HCT116 (cell line): ENCODE data around the gene TNNI2. TPM values are rescaled to one million over a fixed set of nuclear protein-coding genes. Genes with fewer than 3 reads are reported as not detected.

Experiments used
- ATAC-seq: fragments of 200-7000 bp; cut with Tn5 transposase; 2 replicates; pipeline ENCODE4 v1.9.1; 2020; ENCODE audit warnings: mild to moderate bottlenecking, moderate library complexity
- BruUV-seq: library from RNA; stranded (reverse); fragments of 400-500 nt; replicated peaks from 2 replicates; lab custom pipeline; 2021; lab: Mats Ljungman, UMichigan
- CTCF ChIA-PET: fragments of 300-600 bp; sonication (Branson Sonifier 250); formaldehyde crosslinking; loops from one replicate; lab custom pipeline; 2021; ENCODE audit warnings: antibody characterized with exemption; lab: Charles Lee
- POLR2A ChIA-PET: fragments of 300-600, 350-600 bp; sonication (Branson Sonifier 250); formaldehyde crosslinking; loops from one replicate; lab custom pipeline; 2021; ENCODE audit warnings: antibody characterized with exemption; lab: Charles Lee
- RAD21 ChIA-PET, 2 experiments: fragments of 300-600 bp; sonication (Branson Sonifier 250); formaldehyde crosslinking; loops; one replicate each; lab custom pipeline; 2023; ENCODE audit warnings: low total read pairs in 2 of 2; ENCODE audit not compliant: uncharacterized antibody in 2 of 2, unreplicated experiment in 2 of 2, low non-redundant PET in 1 of 2; lab: Charles Lee
- DNase-seq: peaks from one replicate; pipeline ENCODE4 v3.0.0-alpha.2; 2010; ENCODE audit warnings: low read depth, low spot score
- H2AFZ ChIP-seq: fragments of 200-600 bp; shearing (Covaris generic), sonication (generic); 2 replicates; pipeline ENCODE4 v1.6.1; 2017; ENCODE audit warnings: low read depth, mixed run types, mixed read lengths, antibody characterized with exemption, low read length; ENCODE audit not compliant: poor library complexity, severe bottlenecking
- H3K27ac ChIP-seq: 2 replicates; pipeline ENCODE4 v1.5.1; 2012; ENCODE audit warnings: low read depth, low read length
- H3K27me3 ChIP-seq: fragments of 200-600 bp; sonication (generic); 2 replicates; pipeline ENCODE4 v1.6.1; 2016; ENCODE audit warnings: mixed run types, low read length, mixed read lengths; ENCODE audit not compliant: insufficient read depth
- H3K36me3 ChIP-seq, 2 experiments: fragments of 200-500 bp in 1 of 2; fragments of 200-600 bp in 1 of 2; sonication (Bioruptor generic) in 1 of 2; sonication (generic) in 1 of 2; 2 replicates each; pipeline versions ENCODE4 v1.5.1 to v1.6.1; 2014 to 2016; ENCODE audit warnings: low read length in 2 of 2, inconsistent platforms in 1 of 2, mixed read lengths in 1 of 2, mixed run types in 1 of 2; ENCODE audit not compliant: insufficient read depth in 2 of 2, control insufficient read depth in 1 of 2
- H3K4me1 ChIP-seq, 2 experiments: fragments of 200-600 bp in 1 of 2; sonication (generic) in 1 of 2; 2 replicates each; pipeline versions ENCODE4 v1.5.1 to v1.6.1; 2012 to 2017; ENCODE audit warnings: low read length in 2 of 2, inconsistent platforms in 1 of 2, mild to moderate bottlenecking in 1 of 2, mixed read lengths in 1 of 2, mixed run types in 1 of 2, moderate library complexity in 1 of 2; ENCODE audit not compliant: insufficient read depth in 2 of 2, control insufficient read depth in 1 of 2
- H3K4me2 ChIP-seq: fragments of 200-600 bp; sonication (generic); 2 replicates; pipeline ENCODE4 v1.6.1; 2017; ENCODE audit warnings: mixed run types, low read length, mixed read lengths
- H3K4me3 ChIP-seq, 2 experiments: fragments of 200-600 bp in 1 of 2; sonication (generic) in 1 of 2; replicated peaks in 1 of 2; 2 replicates each; pipeline ENCODE4 v1.5.1; 2011 to 2016; ENCODE audit warnings: low read length in 2 of 2, control low read depth in 1 of 2, low read depth in 1 of 2, mild to moderate bottlenecking in 1 of 2, mixed read lengths in 1 of 2, mixed run types in 1 of 2
- H3K79me2 ChIP-seq: fragments of 200-600 bp; sonication (generic); 2 replicates; pipeline ENCODE4 v1.6.1; 2017; ENCODE audit warnings: mild to moderate bottlenecking, mixed run types, low read length, moderate library complexity, mixed read lengths; ENCODE audit not compliant: insufficient read depth
- H3K9ac ChIP-seq: fragments of 200-600 bp; sonication (generic); 2 replicates; pipeline ENCODE4 v1.6.1; 2016; ENCODE audit warnings: low read length, mixed read lengths
- H3K9me2 ChIP-seq: fragments of 200-600 bp; sonication (generic), shearing (Covaris generic); 2 replicates; pipeline ENCODE4 v1.6.1; 2017; ENCODE audit warnings: mixed run types, mild to moderate bottlenecking, moderate library complexity; ENCODE audit not compliant: insufficient read depth
- H3K9me3 ChIP-seq, 2 experiments: fragments of 200-500 bp in 1 of 2; fragments of 200-600 bp in 1 of 2; sonication (Bioruptor generic) in 1 of 2; sonication (generic) in 1 of 2; 2 replicates each; pipeline ENCODE4 v1.6.1; 2014 to 2017; ENCODE audit warnings: low read length in 2 of 2, mixed read lengths in 2 of 2, inconsistent platforms in 1 of 2, low read depth in 1 of 2, mild to moderate bottlenecking in 1 of 2, mixed run types in 1 of 2, moderate library complexity in 1 of 2; ENCODE audit not compliant: control insufficient read depth in 1 of 2, insufficient read depth in 1 of 2
- H4K20me1 ChIP-seq: fragments of 200-600 bp; sonication (generic), shearing (Covaris generic); 2 replicates; pipeline ENCODE4 v1.6.1; 2017; ENCODE audit warnings: mixed run types, mild to moderate bottlenecking, moderate library complexity; ENCODE audit not compliant: insufficient read depth
- CBX3 ChIP-seq: IDR thresholded peaks from 2 replicates; pipeline ENCODE4 v1.6.1; 2012; ENCODE audit warnings: low read depth
- CEBPB ChIP-seq: IDR thresholded peaks from 2 replicates; pipeline ENCODE4 v1.6.1; 2012; ENCODE audit warnings: low read depth
- EZH2 ChIP-seq: fragments of 200-600 bp; sonication (generic); IDR thresholded peaks from 2 replicates; pipeline ENCODE4 v1.6.1; 2017; ENCODE audit warnings: antibody characterized with exemption, mixed run types
- EZH2phosphoT487 ChIP-seq: fragments of 200-600 bp; IDR thresholded peaks from 2 replicates; pipeline ENCODE4 v1.6.1; 2018; ENCODE audit warnings: antibody characterized with exemption, borderline replicate concordance
- FOSL1 ChIP-seq: IDR thresholded peaks from 2 replicates; pipeline ENCODE4 v1.6.1; 2012; ENCODE audit warnings: low read depth
- JUND ChIP-seq: IDR thresholded peaks from 2 replicates; pipeline ENCODE4 v1.6.1; 2012
- MAX ChIP-seq: IDR thresholded peaks from 2 replicates; pipeline ENCODE4 v1.6.1; 2012
- POLR2A ChIP-seq: IDR thresholded peaks from 2 replicates; pipeline ENCODE4 v1.7.0; 2011; ENCODE audit warnings: borderline replicate concordance; ENCODE audit not compliant: insufficient read depth, insufficient read length; ENCODE audit errors: extremely low read depth
- POLR2AphosphoS5 ChIP-seq: IDR thresholded peaks from 2 replicates; pipeline ENCODE4 v1.6.1; 2011; ENCODE audit warnings: mild to moderate bottlenecking, low read depth, low read length, moderate library complexity
- SIN3A ChIP-seq: IDR thresholded peaks from 2 replicates; pipeline ENCODE4 v1.6.1; 2012; ENCODE audit warnings: low read depth
- SP1 ChIP-seq: IDR thresholded peaks from 2 replicates; pipeline ENCODE4 v1.6.1; 2012; ENCODE audit warnings: low read depth
- SRF ChIP-seq: IDR thresholded peaks from 2 replicates; pipeline ENCODE4 v1.6.1; 2012; ENCODE audit warnings: low read depth
- YY1 ChIP-seq: IDR thresholded peaks from 2 replicates; pipeline ENCODE4 v1.6.1; 2011; ENCODE audit warnings: low read length, low read depth, moderate library complexity, mild to moderate bottlenecking; ENCODE audit not compliant: insufficient replicate concordance; ENCODE audit errors: extremely low read depth
- ZBTB33 ChIP-seq: IDR thresholded peaks from 2 replicates; pipeline ENCODE4 v1.6.1; 2011; ENCODE audit warnings: mild to moderate bottlenecking, low read length, moderate library complexity; ENCODE audit not compliant: insufficient replicate concordance; ENCODE audit errors: extremely low read depth
- intact Hi-C: fragments of 100-400 bp; cut with micrococcal nuclease; formaldehyde crosslinking; loops from 2 replicates; pipeline ENCODE4 v1.10.0; 2022
- total RNA-seq: library from RNA; stranded (reverse); gene quantifications from one replicate; pipeline ENCODE4 v1.2.1, GENCODE V29; 2021; ENCODE audit not compliant: unreplicated experiment
- TF ChIP-seq, protein P1 (sequence below): IDR thresholded peaks from 2 replicates; pipeline ENCODE4 v1.6.1; 2012; ENCODE audit warnings: low read depth

TNNI2 gene
- total RNA-seq, 1 experiment from 2014 or later = not detected

GRCh38 chr11:1843796-1844195 is 5.0 kb downstream of the TNNI2 start:
- no peak for ATAC-seq
- Histone ChIP-seq H3K9me2 (no peaks in the 10 kb centered on the region), H3K4me2 (no peak overlapping the region), H2AFZ (no peak overlapping the region), H3K79me2 (no peaks in the 10 kb centered on the region), H3K27ac (no peak overlapping the region), H3K9ac (no peak overlapping the region), H4K20me1 (no peaks in the 10 kb centered on the region), H3K4me1 (no peaks in the 10 kb centered on the region), H3K4me3 (no peak overlapping the region), H3K9me3 (no peaks in the 10 kb centered on the region), H3K27me3 (no peaks in the 10 kb centered on the region), H3K36me3 (no peaks in the 10 kb centered on the region)
- BruUV-seq = no TSS peak
- DNase-seq = no peak
- TF ChIP-seq POLR2AphosphoS5 (no peak), FOSL1 (no peak), SP1 (no peak), POLR2A (no peak), CBX3 (no peak), SRF (no peak), EZH2 (no peak), EZH2phosphoT487 (no peak), YY1 (no peak), JUND (no peak), MAX (no peak), ZBTB33 (no peak), CEBPB (no peak), SIN3A (no peak)
- TF ChIP-seq, protein P1, sequence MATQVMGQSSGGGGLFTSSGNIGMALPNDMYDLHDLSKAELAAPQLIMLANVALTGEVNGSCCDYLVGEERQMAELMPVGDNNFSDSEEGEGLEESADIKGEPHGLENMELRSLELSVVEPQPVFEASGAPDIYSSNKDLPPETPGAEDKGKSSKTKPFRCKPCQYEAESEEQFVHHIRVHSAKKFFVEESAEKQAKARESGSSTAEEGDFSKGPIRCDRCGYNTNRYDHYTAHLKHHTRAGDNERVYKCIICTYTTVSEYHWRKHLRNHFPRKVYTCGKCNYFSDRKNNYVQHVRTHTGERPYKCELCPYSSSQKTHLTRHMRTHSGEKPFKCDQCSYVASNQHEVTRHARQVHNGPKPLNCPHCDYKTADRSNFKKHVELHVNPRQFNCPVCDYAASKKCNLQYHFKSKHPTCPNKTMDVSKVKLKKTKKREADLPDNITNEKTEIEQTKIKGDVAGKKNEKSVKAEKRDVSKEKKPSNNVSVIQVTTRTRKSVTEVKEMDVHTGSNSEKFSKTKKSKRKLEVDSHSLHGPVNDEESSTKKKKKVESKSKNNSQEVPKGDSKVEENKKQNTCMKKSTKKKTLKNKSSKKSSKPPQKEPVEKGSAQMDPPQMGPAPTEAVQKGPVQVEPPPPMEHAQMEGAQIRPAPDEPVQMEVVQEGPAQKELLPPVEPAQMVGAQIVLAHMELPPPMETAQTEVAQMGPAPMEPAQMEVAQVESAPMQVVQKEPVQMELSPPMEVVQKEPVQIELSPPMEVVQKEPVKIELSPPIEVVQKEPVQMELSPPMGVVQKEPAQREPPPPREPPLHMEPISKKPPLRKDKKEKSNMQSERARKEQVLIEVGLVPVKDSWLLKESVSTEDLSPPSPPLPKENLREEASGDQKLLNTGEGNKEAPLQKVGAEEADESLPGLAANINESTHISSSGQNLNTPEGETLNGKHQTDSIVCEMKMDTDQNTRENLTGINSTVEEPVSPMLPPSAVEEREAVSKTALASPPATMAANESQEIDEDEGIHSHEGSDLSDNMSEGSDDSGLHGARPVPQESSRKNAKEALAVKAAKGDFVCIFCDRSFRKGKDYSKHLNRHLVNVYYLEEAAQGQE = no peak
- ChIA-PET RAD21 (no interaction called here), CTCF (no interaction called here), POLR2A (no interaction called here)
- intact Hi-C loops = no loop called here
